GM23338 (cell line): ENCODE measurements around the gene SNAI1. TPM values are rescaled to one million over a fixed set of nuclear protein-coding genes. Genes with fewer than 3 reads are reported as not detected.

ENCODE experiments used
- ATAC-seq: fragments of 200-7000 bp; cut with Tn5 transposase; 3 replicates; pipeline ENCODE4 v1.9.1; 2020
- DNase-seq: peaks from one replicate; pipeline ENCODE4 v3.0.0-alpha.2; 2015; ENCODE audit warnings: low spot score
- H2AFZ ChIP-seq: fragments of 200-600 bp; sonication (generic); 2 replicates; pipeline ENCODE4 v1.8.0; 2016; ENCODE audit warnings: antibody characterized with exemption, mild to moderate bottlenecking, moderate library complexity
- H3F3A ChIP-seq: fragments of 200-600 bp; sonication (generic); replicated peaks from 2 replicates; pipeline ENCODE4 v1.8.0; 2017; ENCODE audit warnings: antibody characterized with exemption, mixed run types, low read depth
- H3K27ac ChIP-seq: fragments of 200-600 bp; sonication (generic); 2 replicates; pipeline ENCODE4 v1.6.1; 2016; ENCODE audit warnings: low read depth
- H3K27me3 ChIP-seq: fragments of 200-600 bp; sonication (generic); 2 replicates; pipeline ENCODE4 v1.8.0; 2016; ENCODE audit warnings: mild to moderate bottlenecking, mixed run types, moderate library complexity; ENCODE audit not compliant: insufficient read depth
- H3K36me3 ChIP-seq: fragments of 200-600 bp; sonication (generic); 2 replicates; pipeline ENCODE4 v1.8.0; 2016; ENCODE audit warnings: mild to moderate bottlenecking; ENCODE audit not compliant: insufficient read depth
- H3K4me1 ChIP-seq: fragments of 200-600 bp; sonication (generic); 2 replicates; pipeline ENCODE4 v1.8.0; 2016; ENCODE audit warnings: mild to moderate bottlenecking, moderate library complexity; ENCODE audit not compliant: insufficient read depth
- H3K4me2 ChIP-seq: fragments of 200-600 bp; sonication (generic); 2 replicates; pipeline ENCODE4 v1.7.1; 2017; ENCODE audit warnings: mixed run types
- H3K4me3 ChIP-seq: fragments of 200-600 bp; sonication (generic); 2 replicates; pipeline ENCODE4 v1.6.1; 2016; ENCODE audit warnings: mixed run types
- H3K79me2 ChIP-seq: fragments of 200-600 bp; sonication (generic); replicated peaks from 2 replicates; pipeline ENCODE4 v1.8.0; 2017; ENCODE audit warnings: mild to moderate bottlenecking; ENCODE audit not compliant: insufficient read depth
- H3K9me2 ChIP-seq: fragments of 200-600 bp; sonication (generic); 2 replicates; pipeline ENCODE4 v1.8.0; 2017; ENCODE audit not compliant: insufficient read depth
- H4K20me1 ChIP-seq: fragments of 200-600 bp; sonication (generic); replicated peaks from 2 replicates; pipeline ENCODE4 v1.8.0; 2017; ENCODE audit warnings: mild to moderate bottlenecking; ENCODE audit not compliant: insufficient read depth
- H3K27ac Mint-ChIP-seq: 2 replicates; pipeline ENCODE4 v1.8.0; 2020; ENCODE audit warnings: inconsistent platforms, mild to moderate bottlenecking, moderate library complexity, mixed read lengths
- H3K27me3 Mint-ChIP-seq: 3 replicates; pipeline ENCODE4 v1.8.0; 2022; ENCODE audit warnings: low read depth, mild to moderate bottlenecking, moderate library complexity, mixed read lengths, inconsistent platforms; ENCODE audit not compliant: insufficient read depth, poor library complexity
- H3K36me3 Mint-ChIP-seq: 3 replicates; pipeline ENCODE4 v1.8.0; 2021; ENCODE audit warnings: low read depth, mild to moderate bottlenecking, inconsistent platforms, moderate library complexity, mixed read lengths
- H3K4me1 Mint-ChIP-seq: 3 replicates; pipeline ENCODE4 v1.8.0; 2020; ENCODE audit warnings: mild to moderate bottlenecking, inconsistent platforms, mixed read lengths
- H3K4me3 Mint-ChIP-seq: 3 replicates; pipeline ENCODE4 v1.8.0; 2021; ENCODE audit warnings: moderate library complexity, mild to moderate bottlenecking, inconsistent platforms, mixed read lengths
- H3K9me3 Mint-ChIP-seq: 3 replicates; pipeline ENCODE4 v1.8.0; 2020; ENCODE audit warnings: moderate library complexity, mild to moderate bottlenecking, inconsistent platforms, mixed read lengths
- CREB1 ChIP-seq: fragments of 250-450 bp; sonication (Bioruptor Pico); IDR thresholded peaks from 2 replicates; pipeline ENCODE4 v1.5.0; 2020; ENCODE audit warnings: low read depth, mild to moderate bottlenecking, moderate library complexity
- CTCF ChIP-seq, 2 experiments: fragments of 200-600 bp in 1 of 2; sonication (generic) in 1 of 2; conservative IDR thresholded peaks; 2 replicates each; pipeline versions ENCODE4 v1.5.1 to v1.6.1; 2016 to 2017; ENCODE audit warnings: antibody characterized with exemption in 2 of 2, low read depth in 2 of 2, mild to moderate bottlenecking in 2 of 2, moderate library complexity in 1 of 2
- ETS1 ChIP-seq: IDR thresholded peaks from 2 replicates; pipeline ENCODE4 v1.6.1; 2016; ENCODE audit warnings: antibody characterized with exemption
- EZH2 ChIP-seq: fragments of 200-600 bp; sonication (generic); IDR thresholded peaks from one replicate; pipeline ENCODE4 v1.8.0; 2017; ENCODE audit warnings: antibody characterized with exemption, mild to moderate bottlenecking, low read depth; ENCODE audit not compliant: unreplicated experiment
- EZH2phosphoT487 ChIP-seq: fragments of 200-600 bp; sonication (generic); IDR thresholded peaks from one replicate; pipeline ENCODE4 v1.8.1; 2018; ENCODE audit warnings: antibody characterized with exemption; ENCODE audit not compliant: unreplicated experiment
- JUNB ChIP-seq: IDR thresholded peaks from one replicate; pipeline ENCODE4 v1.6.1; 2016; ENCODE audit warnings: antibody characterized with exemption; ENCODE audit not compliant: unreplicated experiment
- NANOG ChIP-seq: IDR thresholded peaks from 2 replicates; pipeline ENCODE4 v1.6.1; 2016; ENCODE audit warnings: antibody characterized with exemption, borderline replicate concordance
- POLR2AphosphoS5 ChIP-seq: IDR thresholded peaks from 2 replicates; pipeline ENCODE4 v1.6.1; 2016; ENCODE audit warnings: antibody characterized with exemption, low read depth
- REST ChIP-seq: IDR thresholded peaks from one replicate; pipeline ENCODE4 v1.6.1; 2018; ENCODE audit warnings: antibody characterized with exemption; ENCODE audit not compliant: unreplicated experiment
- STAT1 ChIP-seq: IDR thresholded peaks from one replicate; pipeline ENCODE4 v1.6.1; 2016; ENCODE audit warnings: antibody characterized with exemption; ENCODE audit not compliant: unreplicated experiment
- ZNF114 ChIP-seq: fragments of 250-450 bp; sonication (Bioruptor Pico); IDR thresholded peaks from 2 replicates; pipeline ENCODE4 v1.5.0; 2020; ENCODE audit warnings: mild to moderate bottlenecking, moderate library complexity
- ZNF331 ChIP-seq: fragments of 250-450 bp; sonication (Bioruptor Pico); IDR thresholded peaks from 2 replicates; pipeline ENCODE4 v1.5.0; 2020; ENCODE audit warnings: low read depth, mild to moderate bottlenecking, moderate library complexity
- ZNF462 ChIP-seq: fragments of 250-450 bp; sonication (Bioruptor Pico); IDR thresholded peaks from 2 replicates; pipeline ENCODE4 v1.5.0; 2020; ENCODE audit warnings: mild to moderate bottlenecking, moderate library complexity
- polyA plus RNA-seq: library from polyadenylated mRNA; unstranded; fragments of >200 nt; fragmentation: Nextera tagmentation; extraction: Ambion mirVana; gene quantifications from 2 replicates; pipeline ENCODE4 v1.2.1, GENCODE V29; 2016
- total RNA-seq: library from RNA; depleted of rRNA; stranded (reverse); fragments of >200 nt; shearing (Covaris generic); gene quantifications from 2 replicates; pipeline ENCODE4 v1.2.3, GENCODE V29; 2014

Gene SNAI1
- total and polyA plus RNA-seq, 2 experiments from 2014 or later: 4.2 to 8.4 TPM

- Mint-ChIP-seq H3K36me3 (peaks cover 2% of the 10 kb centered on the region; the same call in 1 of the 3 replicates), H3K4me1 (peaks cover 32% of the 10 kb centered on the region), H3K27me3 (peaks cover 34% of the 10 kb centered on the region), H3K9me3 (peaks cover 3% of the 10 kb centered on the region; the same call in 1 of the 3 replicates), H3K27ac (no peak overlapping the region), H3K4me3 (peak overlapping the region; percentile 4; the same call in 2 of the 3 replicates)
- Histone ChIP-seq H3K27ac (no peak overlapping the region), H3K4me2 (peak overlapping the region; percentile 78), H3F3A (0 out of 2 replicates have a peak, but pooled peaks cover 11% of the 10 kb centered on the region), H3K9me2 (no peaks in the 10 kb centered on the region), H3K79me2 (no peaks in the 10 kb centered on the region), H4K20me1 (no peaks in the 10 kb centered on the region), H3K27me3 (peaks cover 35% of the 10 kb centered on the region), H3K4me3 (peak overlapping the region; percentile 55; the same call in 1 of the 2 replicates), H2AFZ (no peak overlapping the region), H3K4me1 (peaks cover 24% of the 10 kb centered on the region), H3K36me3 (no peaks in the 10 kb centered on the region)
- ATAC-seq: no peak
- TF ChIP-seq ZNF462 (no peak), ETS1 (no peak), ZNF114 (no peak), EZH2 (no peak), STAT1 (no peak), CREB1 (no peak), ZNF331 (CRISPR knock-in tag) (no peak), JUNB (no peak), CTCF (conservative IDR thresholded peaks at IDR 0.05; ENCODE audit: low read depth in 2 of 2) (no peak), NANOG (no peak), EZH2phosphoT487 (no peak), POLR2AphosphoS5 (no peak), REST (no peak)
- no peak for DNase-seq
Measured at GRCh38 chr20:49978685-49979029, 4.1 kb upstream of the SNAI1 start.
